Tibial nerve (tissue), 4 donors: Measurements from ENCODE around the gene OR1K1.

ENCODE experiments used
- EP300 ChIP-seq, 2 donors: sonication (generic); formaldehyde crosslinking; IDR thresholded peaks; one replicate each; pipeline ENCODE4 v1.6.1; 2017; ENCODE audit warnings: antibody characterized with exemption in 2 of 2, mild to moderate bottlenecking in 1 of 2
- POLR2A ChIP-seq, 2 donors: fragments of 450-650 bp; IDR thresholded peaks; one replicate each; pipeline ENCODE4 v1.6.1; 2017; ENCODE audit warnings: antibody characterized with exemption in 2 of 2, mild to moderate bottlenecking in 2 of 2, moderate library complexity in 2 of 2
- TF ChIP-seq, protein P1 (sequence below), 5 experiments: fragments of 200-600 bp in 3 of 5; fragments of 450-650 bp in 2 of 5; sonication (generic) in 3 of 5; IDR thresholded peaks; one replicate each; pipeline ENCODE4 v1.5.1; 2016 to 2019; ENCODE audit warnings: antibody characterized with exemption in 5 of 5, mild to moderate bottlenecking in 3 of 5, moderate library complexity in 2 of 5

DNA sequence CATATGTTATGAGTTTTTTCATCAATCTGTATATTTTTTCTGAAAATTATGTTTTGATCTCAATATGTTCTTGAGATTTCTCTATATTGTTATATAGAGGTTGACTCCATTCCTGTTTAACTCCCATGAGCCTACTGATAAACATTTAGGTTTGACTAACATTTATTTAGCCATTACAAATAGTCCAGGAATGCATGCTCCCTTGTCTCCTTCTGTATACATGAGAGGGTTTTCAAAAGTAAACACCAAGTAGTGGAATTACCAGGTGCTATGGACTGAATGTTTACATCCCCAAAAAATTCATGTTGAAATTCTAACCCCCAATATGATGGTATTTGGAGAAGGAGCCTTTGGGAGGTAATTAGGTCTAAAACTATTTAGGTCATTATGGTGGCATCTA, 14.7 kb upstream of the OR1K1 start:
- TF ChIP-seq, protein P1, sequence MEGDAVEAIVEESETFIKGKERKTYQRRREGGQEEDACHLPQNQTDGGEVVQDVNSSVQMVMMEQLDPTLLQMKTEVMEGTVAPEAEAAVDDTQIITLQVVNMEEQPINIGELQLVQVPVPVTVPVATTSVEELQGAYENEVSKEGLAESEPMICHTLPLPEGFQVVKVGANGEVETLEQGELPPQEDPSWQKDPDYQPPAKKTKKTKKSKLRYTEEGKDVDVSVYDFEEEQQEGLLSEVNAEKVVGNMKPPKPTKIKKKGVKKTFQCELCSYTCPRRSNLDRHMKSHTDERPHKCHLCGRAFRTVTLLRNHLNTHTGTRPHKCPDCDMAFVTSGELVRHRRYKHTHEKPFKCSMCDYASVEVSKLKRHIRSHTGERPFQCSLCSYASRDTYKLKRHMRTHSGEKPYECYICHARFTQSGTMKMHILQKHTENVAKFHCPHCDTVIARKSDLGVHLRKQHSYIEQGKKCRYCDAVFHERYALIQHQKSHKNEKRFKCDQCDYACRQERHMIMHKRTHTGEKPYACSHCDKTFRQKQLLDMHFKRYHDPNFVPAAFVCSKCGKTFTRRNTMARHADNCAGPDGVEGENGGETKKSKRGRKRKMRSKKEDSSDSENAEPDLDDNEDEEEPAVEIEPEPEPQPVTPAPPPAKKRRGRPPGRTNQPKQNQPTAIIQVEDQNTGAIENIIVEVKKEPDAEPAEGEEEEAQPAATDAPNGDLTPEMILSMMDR (IDR thresholded peaks at IDR 0.05) = no peak
- no peak for TF ChIP-seq POLR2A (IDR thresholded peaks at IDR 0.05)
- TF ChIP-seq EP300 (IDR thresholded peaks at IDR 0.05) = no peak
